K562 (cell line): ENCODE measurements around the gene FAM110D. TPM values are rescaled to one million over a fixed set of nuclear protein-coding genes. Genes with fewer than 3 reads are reported as not detected.

Experiments
- ATAC-seq: fragments of 200-7000 bp; cut with Tn5 transposase; 3 replicates; pipeline ENCODE4 v1.9.1; 2020; ENCODE audit warnings: moderate library complexity
- BruUV-seq: library from RNA; stranded (reverse); fragments of 400-500 nt; replicated peaks from 2 replicates; lab custom pipeline; 2021; lab: Mats Ljungman, UMichigan
- CTCF ChIA-PET: fragments of 300-600 bp; formaldehyde crosslinking; extraction: SDS; loops from one replicate; lab custom pipeline; 2021; ENCODE audit warnings: low intra/inter-chr PET ratio; lab: Yijun Ruan, JAX
- POLR2A ChIA-PET: fragments of 300-600, 350-650 bp; sonication (Branson Sonifier 250); formaldehyde crosslinking; extraction: SDS; loops from one replicate; lab custom pipeline; 2021; ENCODE audit warnings: antibody characterized with exemption, inconsistent platforms; lab: Yijun Ruan, JAX
- DNase-seq, 4 experiments: peaks; one replicate each; pipeline versions ENCODE4 v3.0.0 to v3.0.0-alpha.2; 2011 to 2018; ENCODE audit warnings: low spot score in 3 of 4, mixed read lengths in 3 of 4; ENCODE audit errors: extremely low read depth in 1 of 4
- FAIRE-seq: peaks from 2 replicates; lab custom pipeline; 2011; peaks lifted over from hg19 to GRCh38; lab: Jason Lieb, UNC
- H2AFZ ChIP-seq: 2 replicates; pipeline ENCODE4 v1.6.0; 2011; ENCODE audit warnings: low read depth, low read length, control low read depth, inconsistent platforms
- H3K27ac ChIP-seq: fragments of 200-600 bp; 3 replicates; pipeline ENCODE4 v1.8.0; 2011; ENCODE audit warnings: low read depth, mild to moderate bottlenecking, control low read depth, inconsistent platforms, low read length, moderate library complexity, mixed read lengths; ENCODE audit errors: extremely low read depth
- H3K27me3 ChIP-seq, 2 experiments: fragments of 300-600 bp in 1 of 2; 2 replicates in 1 of 2; 3 replicates in 1 of 2; pipeline versions ENCODE4 v1.6.0 to v1.8.0; 2011; ENCODE audit warnings: inconsistent platforms in 2 of 2, low read length in 2 of 2, mild to moderate bottlenecking in 1 of 2, mixed read lengths in 1 of 2, moderate library complexity in 1 of 2; ENCODE audit not compliant: control insufficient read depth in 2 of 2, insufficient read depth in 2 of 2
- H3K36me3 ChIP-seq: fragments of 300-600 bp; 3 replicates; pipeline ENCODE4 v1.8.0; 2011; ENCODE audit warnings: mild to moderate bottlenecking, low read length, inconsistent platforms; ENCODE audit not compliant: control insufficient read depth, insufficient read depth
- H3K4me1 ChIP-seq, 2 experiments: fragments of 200-600 bp in 1 of 2; replicated peaks in 1 of 2; 2 replicates in 1 of 2; 3 replicates in 1 of 2; pipeline versions ENCODE4 v1.5.1 to v1.8.0; 2011; ENCODE audit warnings: inconsistent platforms in 2 of 2, low read length in 2 of 2, mild to moderate bottlenecking in 1 of 2, mixed read lengths in 1 of 2, moderate library complexity in 1 of 2; ENCODE audit not compliant: control insufficient read depth in 2 of 2, insufficient read depth in 2 of 2
- H3K4me2 ChIP-seq: 2 replicates; pipeline ENCODE4 v1.6.1; 2011; ENCODE audit warnings: low read length, control low read depth, inconsistent platforms, mixed read lengths; ENCODE audit not compliant: insufficient read depth
- H3K4me3 ChIP-seq: fragments of 200-600 bp; sonication (generic), shearing (Covaris generic); 2 replicates; pipeline ENCODE4 v1.5.1; 2016; ENCODE audit warnings: control low read depth, inconsistent platforms
- H3K79me2 ChIP-seq: fragments of 200-600 bp; 3 replicates; pipeline ENCODE4 v1.8.0; 2011; ENCODE audit warnings: low read length, inconsistent platforms; ENCODE audit not compliant: control insufficient read depth, insufficient read depth
- H3K9ac ChIP-seq, 2 experiments: 2 replicates each; pipeline versions ENCODE4 v1.6.0 to v1.6.1; 2011; ENCODE audit warnings: low read depth in 2 of 2, low read length in 2 of 2, control low read depth in 1 of 2, inconsistent platforms in 1 of 2, mild to moderate bottlenecking in 1 of 2, mixed read lengths in 1 of 2; ENCODE audit not compliant: insufficient read depth in 1 of 2
- H3K9me1 ChIP-seq: one replicate; pipeline ENCODE4 v1.6.0; 2011; ENCODE audit warnings: inconsistent platforms, mild to moderate bottlenecking, low read length, moderate library complexity; ENCODE audit not compliant: control insufficient read depth, insufficient read depth
- H3K9me3 ChIP-seq: replicated peaks from 2 replicates; pipeline ENCODE4 v1.5.1; 2011; ENCODE audit warnings: low read depth, low read length, inconsistent platforms; ENCODE audit not compliant: control insufficient read depth, insufficient read depth
- H4K20me1 ChIP-seq: replicated peaks from 2 replicates; pipeline ENCODE4 v1.6.1; 2011; ENCODE audit warnings: low read length, inconsistent platforms, mixed read lengths; ENCODE audit not compliant: control insufficient read depth, insufficient read depth
- GTF2E2 ChIP-seq: fragments of 200-800 bp; sonication (Bioruptor generic); IDR thresholded peaks from 2 replicates; pipeline ENCODE4 v1.6.1; 2016; ENCODE audit warnings: missing genetic modification characterization, missing compliant biosample characterization
- NCOA1 ChIP-seq: fragments of 450-650 bp; IDR thresholded peaks from 2 replicates; pipeline ENCODE4 v1.6.1; 2016; ENCODE audit warnings: low read depth
- STAG1 ChIP-seq: sonication (generic); formaldehyde crosslinking; IDR thresholded peaks from 2 replicates; pipeline ENCODE4 v1.5.0; 2020; ENCODE audit warnings: missing genetic modification reagents, borderline replicate concordance
- ZFP36 ChIP-seq: fragments of 150-350 bp; IDR thresholded peaks from 2 replicates; pipeline ENCODE4 v1.6.1; 2018; ENCODE audit warnings: low read length, low read depth; ENCODE audit not compliant: partially characterized antibody
- ZNF121 ChIP-seq: sonication (generic); formaldehyde crosslinking; conservative IDR thresholded peaks from 2 replicates; pipeline ENCODE4 v1.8.0; 2022; ENCODE audit warnings: missing genetic modification reagents
- WGBS: fragments of 100-300 bp; shearing (Covaris generic); methylation state at CpG from one replicate; pipeline ENCODE4 v1.1.6; 2016; ENCODE audit warnings: low coverage, mixed read lengths; ENCODE audit not compliant: insufficient coverage; ENCODE audit errors: missing lambda C conversion rate; 5-methylcytosine and 5-hydroxymethylcytosine counted together
- in situ Hi-C: fragments of 300-500 bp; cut with MboI; formaldehyde crosslinking; loops from 4 replicates; pipeline ENCODE4 v1.15.0; 2018; ENCODE audit warnings: inconsistent platforms, mixed read lengths
- intact Hi-C: fragments of 100-400 bp; cut with micrococcal nuclease; formaldehyde crosslinking; loops from 2 replicates; pipeline ENCODE4 v1.14.2; 2022
- polyA plus RNA-seq, 8 experiments: library from polyadenylated mRNA; depleted of rRNA in 4 of 8; stranded (reverse) in 5 of 8; unstranded in 3 of 8; fragments of >200 nt; fragmentation: Nextera tagmentation in 2 of 8; fragmentation: Illumina TruSeq in 1 of 8; extraction: Ambion mirVana in 2 of 8; extraction: Trizol in 1 of 8; gene quantifications; 2 replicates each; pipeline versions ENCODE4 v1.2.1 to v1.2.3, GENCODE V29; 2011 to 2014; ENCODE audit warnings: inconsistent platforms in 1 of 8, missing spikeins in 1 of 8
- total RNA-seq, 7 experiments: library from RNA; depleted of rRNA in 6 of 7; stranded (reverse); fragments of >200 nt in 6 of 7; fragmentation: Illumina TruSeq in 2 of 7; extraction: Trizol in 2 of 7; gene quantifications; 2 replicates each; pipeline versions ENCODE4 v1.2.1 to v1.2.3, GENCODE V29; 2011 to 2021; ENCODE audit warnings: low replicate concordance in 1 of 7

FAM110D gene
- total and polyA plus RNA-seq, 9 of the 15 experiments (the other 6 are each of a cell fraction or from before 2014, with no cell fraction given): 0.04 to 1.1 (median 0.33) TPM

GRCh38 chr1:26213335-26213905 is 54.5 kb downstream of the FAM110D start:
- Histone ChIP-seq H3K4me2 (no peak overlapping the region), H3K27me3 (peaks cover 2 to 3% of the 10 kb centered on the region in 2 experiments; a peak in 1 of 5 replicates), H4K20me1 (no peaks in the 10 kb centered on the region), H3K9me1 (no peaks in the 10 kb centered on the region), H3K4me1 (no peaks in the 10 kb centered on the region), H3K27ac (no peak overlapping the region), H3K4me3 (no peak overlapping the region), H3K79me2 (no peaks in the 10 kb centered on the region), H3K36me3 (no peaks in the 10 kb centered on the region), H3K9ac (no peak overlapping the region), H2AFZ (no peak overlapping the region), H3K9me3 (no peaks in the 10 kb centered on the region)
- no TSS peak for BruUV-seq
- ATAC-seq (no peak), DNase-seq (no peak), FAIRE-seq (no peak)
- intact Hi-C loops: no loop called here
- ChIA-PET POLR2A (interaction anchor here (1.2 to 2.6 kb wide), 2 partner anchors 9 to 20 kb away, joined by 4 to 7 read pairs; partner anchors contain the start of gene CEP85), CTCF (no interaction called here)
- in situ Hi-C loops: no loop called here
- 26% methylated on average over 6 of the region's 6 CpGs for WGBS
- TF ChIP-seq ZNF121 (CRISPR knock-in tag) (peak; percentile 68), NCOA1 (no peak), STAG1 (CRISPR knock-in tag) (no peak), GTF2E2 (tag) (no peak), ZFP36 (no peak)

Other genes starting within 250 kb of the FAM110D start
Only the 7 nearest of the 16 such genes appear.
- gene PDIK1L, start 47.3 kb upstream of the FAM110D start, total RNA-seq (2014; rRNA removed): 12.8 and 13.7 TPM in 2 replicates
- 30.2 and 36.1 TPM in 2 replicates for gene PDIK1L, start 47.3 kb upstream of the FAM110D start, total RNA-seq (2014; rRNA removed; fragmentation: Illumina TruSeq; extraction: Trizol)
- gene PDIK1L, start 47.3 kb upstream of the FAM110D start, total RNA-seq (2015; rRNA removed; fragmentation: Illumina TruSeq; extraction: Trizol): 21.6 and 23.3 TPM in 2 replicates
- gene PDIK1L, start 47.3 kb upstream of the FAM110D start, total RNA-seq (2021): 26.3 TPM in 2 replicates
- 23.8 and 24.5 TPM in 2 replicates for gene PDIK1L, start 47.3 kb upstream of the FAM110D start, polyA plus RNA-seq (2011; rRNA removed)
- gene PDIK1L, start 47.3 kb upstream of the FAM110D start, polyA plus RNA-seq (2014; fragmentation: Illumina TruSeq; extraction: Trizol): 19.8 and 20.0 TPM in 2 replicates
- 10 to 100 TPM; 14.7 to 21.5 TPM for gene PDIK1L, start 47.3 kb upstream of the FAM110D start, polyA plus RNA-seq (2014; fragmentation: Nextera tagmentation; extraction: Ambion mirVana)
- 13.6 and 13.9 TPM in 2 replicates for gene PDIK1L, start 47.3 kb upstream of the FAM110D start, polyA plus RNA-seq (2014; rRNA removed)
- not detected in 2 replicates for gene C1orf232, start 9.9 kb downstream of the FAM110D start, total RNA-seq (2014; rRNA removed)
- gene C1orf232, start 9.9 kb downstream of the FAM110D start, total RNA-seq (2014; rRNA removed; fragmentation: Illumina TruSeq; extraction: Trizol): not detected in 2 replicates
- not detected in 2 replicates for gene C1orf232, start 9.9 kb downstream of the FAM110D start, total RNA-seq (2015; rRNA removed; fragmentation: Illumina TruSeq; extraction: Trizol)
- not detected in 2 replicates for gene C1orf232, start 9.9 kb downstream of the FAM110D start, total RNA-seq (2021)
- not detected in 2 replicates for gene C1orf232, start 9.9 kb downstream of the FAM110D start, polyA plus RNA-seq (2011; rRNA removed)
- gene C1orf232, start 9.9 kb downstream of the FAM110D start, polyA plus RNA-seq (2014; fragmentation: Illumina TruSeq; extraction: Trizol): not detected in 2 replicates
- not detected for gene C1orf232, start 9.9 kb downstream of the FAM110D start, polyA plus RNA-seq (2014; fragmentation: Nextera tagmentation; extraction: Ambion mirVana)
- not detected in 2 replicates for gene C1orf232, start 9.9 kb downstream of the FAM110D start, polyA plus RNA-seq (2014; rRNA removed)
- gene ZNF593, start 10.8 kb downstream of the FAM110D start, total RNA-seq (2014; rRNA removed): 233 and 259 TPM in 2 replicates
- 16.2 and 32.2 TPM in 2 replicates for gene ZNF593, start 10.8 kb downstream of the FAM110D start, total RNA-seq (2014; rRNA removed; fragmentation: Illumina TruSeq; extraction: Trizol)
- 66.3 and 76.7 TPM in 2 replicates for gene ZNF593, start 10.8 kb downstream of the FAM110D start, total RNA-seq (2015; rRNA removed; fragmentation: Illumina TruSeq; extraction: Trizol)
- gene ZNF593, start 10.8 kb downstream of the FAM110D start, total RNA-seq (2021): 125 and 144 TPM in 2 replicates
- 48.2 and 51.6 TPM in 2 replicates for gene ZNF593, start 10.8 kb downstream of the FAM110D start, polyA plus RNA-seq (2011; rRNA removed)
- 37.2 and 58.8 TPM in 2 replicates for gene ZNF593, start 10.8 kb downstream of the FAM110D start, polyA plus RNA-seq (2014; fragmentation: Illumina TruSeq; extraction: Trizol)
- 10 to 100 TPM in 1 of 2 experiments, 1 to 10 TPM in 1; 9.8 to 27.1 TPM for gene ZNF593, start 10.8 kb downstream of the FAM110D start, polyA plus RNA-seq (2014; fragmentation: Nextera tagmentation; extraction: Ambion mirVana)
- 313 and 334 TPM in 2 replicates for gene ZNF593, start 10.8 kb downstream of the FAM110D start, polyA plus RNA-seq (2014; rRNA removed)
- gene ZNF593OS, start 12.8 kb downstream of the FAM110D start, total RNA-seq (2014; rRNA removed): not detected in 2 replicates
- not detected in 2 replicates for gene ZNF593OS, start 12.8 kb downstream of the FAM110D start, total RNA-seq (2014; rRNA removed; fragmentation: Illumina TruSeq; extraction: Trizol)
- gene ZNF593OS, start 12.8 kb downstream of the FAM110D start, total RNA-seq (2015; rRNA removed; fragmentation: Illumina TruSeq; extraction: Trizol): not detected in 2 replicates
- gene ZNF593OS, start 12.8 kb downstream of the FAM110D start, total RNA-seq (2021): not detected in 2 replicates
- gene ZNF593OS, start 12.8 kb downstream of the FAM110D start, polyA plus RNA-seq (2011; rRNA removed): not detected in 2 replicates
- gene ZNF593OS, start 12.8 kb downstream of the FAM110D start, polyA plus RNA-seq (2014; fragmentation: Illumina TruSeq; extraction: Trizol): not detected in 2 replicates
- gene ZNF593OS, start 12.8 kb downstream of the FAM110D start, polyA plus RNA-seq (2014; fragmentation: Nextera tagmentation; extraction: Ambion mirVana): under 1 TPM; 0.24 to 0.27 TPM
- not detected in 2 replicates for gene ZNF593OS, start 12.8 kb downstream of the FAM110D start, polyA plus RNA-seq (2014; rRNA removed)
- 1.1 and 2.4 TPM in 2 replicates for gene CNKSR1, start 18.4 kb downstream of the FAM110D start, total RNA-seq (2014; rRNA removed)
- gene CNKSR1, start 18.4 kb downstream of the FAM110D start, total RNA-seq (2014; rRNA removed; fragmentation: Illumina TruSeq; extraction: Trizol): 0.73 and 0.80 TPM in 2 replicates
- 1.8 and 2.4 TPM in 2 replicates for gene CNKSR1, start 18.4 kb downstream of the FAM110D start, total RNA-seq (2015; rRNA removed; fragmentation: Illumina TruSeq; extraction: Trizol)
- gene CNKSR1, start 18.4 kb downstream of the FAM110D start, total RNA-seq (2021): 1.6 and 2.0 TPM in 2 replicates
- 0.91 and 0.93 TPM in 2 replicates for gene CNKSR1, start 18.4 kb downstream of the FAM110D start, polyA plus RNA-seq (2011; rRNA removed)
- 2.0 and 2.2 TPM in 2 replicates for gene CNKSR1, start 18.4 kb downstream of the FAM110D start, polyA plus RNA-seq (2014; fragmentation: Illumina TruSeq; extraction: Trizol)
- under 1 TPM; 0.03 to 0.10 TPM for gene CNKSR1, start 18.4 kb downstream of the FAM110D start, polyA plus RNA-seq (2014; fragmentation: Nextera tagmentation; extraction: Ambion mirVana)
- gene CNKSR1, start 18.4 kb downstream of the FAM110D start, polyA plus RNA-seq (2014; rRNA removed): 2.0 and 2.8 TPM in 2 replicates
- gene CATSPER4, start 31.5 kb downstream of the FAM110D start, total RNA-seq (2014; rRNA removed): 0.08 TPM in 1 of 2 replicates, not detected in the other
- not detected in 2 replicates for gene CATSPER4, start 31.5 kb downstream of the FAM110D start, total RNA-seq (2014; rRNA removed; fragmentation: Illumina TruSeq; extraction: Trizol)
- not detected in 2 replicates for gene CATSPER4, start 31.5 kb downstream of the FAM110D start, total RNA-seq (2015; rRNA removed; fragmentation: Illumina TruSeq; extraction: Trizol)
- 0.13 TPM in 1 of 2 replicates, not detected in the other for gene CATSPER4, start 31.5 kb downstream of the FAM110D start, total RNA-seq (2021)
- gene CATSPER4, start 31.5 kb downstream of the FAM110D start, polyA plus RNA-seq (2011; rRNA removed): 0.05 TPM in 1 of 2 replicates, not detected in the other
- not detected in 2 replicates for gene CATSPER4, start 31.5 kb downstream of the FAM110D start, polyA plus RNA-seq (2014; fragmentation: Illumina TruSeq; extraction: Trizol)
- gene CATSPER4, start 31.5 kb downstream of the FAM110D start, polyA plus RNA-seq (2014; fragmentation: Nextera tagmentation; extraction: Ambion mirVana): under 1 TPM in 1 of 2 experiments, not detected in 1; 0.04 TPM
- 0.35 TPM in 1 of 2 replicates, not detected in the other for gene CATSPER4, start 31.5 kb downstream of the FAM110D start, polyA plus RNA-seq (2014; rRNA removed)
- 75.9 and 77.9 TPM in 2 replicates for gene CEP85, start 75.1 kb downstream of the FAM110D start, total RNA-seq (2014; rRNA removed)
- 89.6 and 92.6 TPM in 2 replicates for gene CEP85, start 75.1 kb downstream of the FAM110D start, total RNA-seq (2014; rRNA removed; fragmentation: Illumina TruSeq; extraction: Trizol)
- gene CEP85, start 75.1 kb downstream of the FAM110D start, total RNA-seq (2015; rRNA removed; fragmentation: Illumina TruSeq; extraction: Trizol): 85.3 and 88.7 TPM in 2 replicates
- gene CEP85, start 75.1 kb downstream of the FAM110D start, total RNA-seq (2021): 80.2 and 84.8 TPM in 2 replicates
- gene CEP85, start 75.1 kb downstream of the FAM110D start, polyA plus RNA-seq (2011; rRNA removed): 140 and 167 TPM in 2 replicates
- gene CEP85, start 75.1 kb downstream of the FAM110D start, polyA plus RNA-seq (2014; fragmentation: Illumina TruSeq; extraction: Trizol): 102 and 107 TPM in 2 replicates
- gene CEP85, start 75.1 kb downstream of the FAM110D start, polyA plus RNA-seq (2014; fragmentation: Nextera tagmentation; extraction: Ambion mirVana): 100 to 1,000 TPM in 1 of 2 experiments, 10 to 100 TPM in 1; 42.1 to 107 TPM
- gene CEP85, start 75.1 kb downstream of the FAM110D start, polyA plus RNA-seq (2014; rRNA removed): 97.5 and 114 TPM in 2 replicates